HCT116 (cell line): ENCODE results near the gene SDK1. TPM values are rescaled to one million over a fixed set of nuclear protein-coding genes. Genes with fewer than 3 reads are reported as not detected.

ENCODE experiments used
- ATAC-seq: fragments of 200-7000 bp; cut with Tn5 transposase; 2 replicates; pipeline ENCODE4 v1.9.1; 2020; ENCODE audit warnings: mild to moderate bottlenecking, moderate library complexity
- BruUV-seq: library from RNA; stranded (reverse); fragments of 400-500 nt; replicated peaks from 2 replicates; lab custom pipeline; 2021; lab: Mats Ljungman, UMichigan
- CTCF ChIA-PET: fragments of 300-600 bp; sonication (Branson Sonifier 250); formaldehyde crosslinking; loops from one replicate; lab custom pipeline; 2021; ENCODE audit warnings: antibody characterized with exemption; lab: Charles Lee
- POLR2A ChIA-PET: fragments of 300-600, 350-600 bp; sonication (Branson Sonifier 250); formaldehyde crosslinking; loops from one replicate; lab custom pipeline; 2021; ENCODE audit warnings: antibody characterized with exemption; lab: Charles Lee
- RAD21 ChIA-PET, 2 experiments: fragments of 300-600 bp; sonication (Branson Sonifier 250); formaldehyde crosslinking; loops; one replicate each; lab custom pipeline; 2023; ENCODE audit warnings: low total read pairs in 2 of 2; ENCODE audit not compliant: uncharacterized antibody in 2 of 2, unreplicated experiment in 2 of 2, low non-redundant PET in 1 of 2; lab: Charles Lee
- DNase-seq: peaks from one replicate; pipeline ENCODE4 v3.0.0-alpha.2; 2010; ENCODE audit warnings: low read depth, low spot score
- H2AFZ ChIP-seq: fragments of 200-600 bp; shearing (Covaris generic), sonication (generic); 2 replicates; pipeline ENCODE4 v1.6.1; 2017; ENCODE audit warnings: low read depth, mixed run types, mixed read lengths, antibody characterized with exemption, low read length; ENCODE audit not compliant: poor library complexity, severe bottlenecking
- H3K27ac ChIP-seq: 2 replicates; pipeline ENCODE4 v1.5.1; 2012; ENCODE audit warnings: low read depth, low read length
- H3K27me3 ChIP-seq: fragments of 200-600 bp; sonication (generic); 2 replicates; pipeline ENCODE4 v1.6.1; 2016; ENCODE audit warnings: mixed run types, low read length, mixed read lengths; ENCODE audit not compliant: insufficient read depth
- H3K36me3 ChIP-seq, 2 experiments: fragments of 200-500 bp in 1 of 2; fragments of 200-600 bp in 1 of 2; sonication (Bioruptor generic) in 1 of 2; sonication (generic) in 1 of 2; 2 replicates each; pipeline versions ENCODE4 v1.5.1 to v1.6.1; 2014 to 2016; ENCODE audit warnings: low read length in 2 of 2, inconsistent platforms in 1 of 2, mixed read lengths in 1 of 2, mixed run types in 1 of 2; ENCODE audit not compliant: insufficient read depth in 2 of 2, control insufficient read depth in 1 of 2
- H3K4me1 ChIP-seq, 2 experiments: fragments of 200-600 bp in 1 of 2; sonication (generic) in 1 of 2; 2 replicates each; pipeline versions ENCODE4 v1.5.1 to v1.6.1; 2012 to 2017; ENCODE audit warnings: low read length in 2 of 2, inconsistent platforms in 1 of 2, mild to moderate bottlenecking in 1 of 2, mixed read lengths in 1 of 2, mixed run types in 1 of 2, moderate library complexity in 1 of 2; ENCODE audit not compliant: insufficient read depth in 2 of 2, control insufficient read depth in 1 of 2
- H3K4me2 ChIP-seq: fragments of 200-600 bp; sonication (generic); 2 replicates; pipeline ENCODE4 v1.6.1; 2017; ENCODE audit warnings: mixed run types, low read length, mixed read lengths
- H3K4me3 ChIP-seq, 2 experiments: fragments of 200-600 bp in 1 of 2; sonication (generic) in 1 of 2; replicated peaks in 1 of 2; 2 replicates each; pipeline ENCODE4 v1.5.1; 2011 to 2016; ENCODE audit warnings: low read length in 2 of 2, control low read depth in 1 of 2, low read depth in 1 of 2, mild to moderate bottlenecking in 1 of 2, mixed read lengths in 1 of 2, mixed run types in 1 of 2
- H3K79me2 ChIP-seq: fragments of 200-600 bp; sonication (generic); 2 replicates; pipeline ENCODE4 v1.6.1; 2017; ENCODE audit warnings: mild to moderate bottlenecking, mixed run types, low read length, moderate library complexity, mixed read lengths; ENCODE audit not compliant: insufficient read depth
- H3K9ac ChIP-seq: fragments of 200-600 bp; sonication (generic); 2 replicates; pipeline ENCODE4 v1.6.1; 2016; ENCODE audit warnings: low read length, mixed read lengths
- H3K9me2 ChIP-seq: fragments of 200-600 bp; sonication (generic), shearing (Covaris generic); 2 replicates; pipeline ENCODE4 v1.6.1; 2017; ENCODE audit warnings: mixed run types, mild to moderate bottlenecking, moderate library complexity; ENCODE audit not compliant: insufficient read depth
- H3K9me3 ChIP-seq, 2 experiments: fragments of 200-500 bp in 1 of 2; fragments of 200-600 bp in 1 of 2; sonication (Bioruptor generic) in 1 of 2; sonication (generic) in 1 of 2; 2 replicates each; pipeline ENCODE4 v1.6.1; 2014 to 2017; ENCODE audit warnings: low read length in 2 of 2, mixed read lengths in 2 of 2, inconsistent platforms in 1 of 2, low read depth in 1 of 2, mild to moderate bottlenecking in 1 of 2, mixed run types in 1 of 2, moderate library complexity in 1 of 2; ENCODE audit not compliant: control insufficient read depth in 1 of 2, insufficient read depth in 1 of 2
- H4K20me1 ChIP-seq: fragments of 200-600 bp; sonication (generic), shearing (Covaris generic); 2 replicates; pipeline ENCODE4 v1.6.1; 2017; ENCODE audit warnings: mixed run types, mild to moderate bottlenecking, moderate library complexity; ENCODE audit not compliant: insufficient read depth
- CEBPB ChIP-seq: IDR thresholded peaks from 2 replicates; pipeline ENCODE4 v1.6.1; 2012; ENCODE audit warnings: low read depth
- CTCF ChIP-seq, 3 experiments: fragments of 200-600 bp in 1 of 3; sonication (generic) in 1 of 3; IDR thresholded peaks in 2 of 3; conservative IDR thresholded peaks in 1 of 3; 2 replicates each; pipeline ENCODE4 v1.5.1; 2012 to 2017; ENCODE audit warnings: low read depth in 2 of 3, low read length in 2 of 3, antibody characterized with exemption in 1 of 3, borderline replicate concordance in 1 of 3, control low read depth in 1 of 3, mild to moderate bottlenecking in 1 of 3, mixed read lengths in 1 of 3, mixed run types in 1 of 3, moderate library complexity in 1 of 3; ENCODE audit not compliant: insufficient read depth in 1 of 3
- ELF1 ChIP-seq: IDR thresholded peaks from 2 replicates; pipeline ENCODE4 v1.6.1; 2012; ENCODE audit warnings: low read depth, borderline replicate concordance
- EZH2 ChIP-seq: fragments of 200-600 bp; sonication (generic); IDR thresholded peaks from 2 replicates; pipeline ENCODE4 v1.6.1; 2017; ENCODE audit warnings: antibody characterized with exemption, mixed run types
- EZH2phosphoT487 ChIP-seq: fragments of 200-600 bp; IDR thresholded peaks from 2 replicates; pipeline ENCODE4 v1.6.1; 2018; ENCODE audit warnings: antibody characterized with exemption, borderline replicate concordance
- FOSL1 ChIP-seq: IDR thresholded peaks from 2 replicates; pipeline ENCODE4 v1.6.1; 2012; ENCODE audit warnings: low read depth
- JUND ChIP-seq: IDR thresholded peaks from 2 replicates; pipeline ENCODE4 v1.6.1; 2012
- POLR2A ChIP-seq: IDR thresholded peaks from 2 replicates; pipeline ENCODE4 v1.7.0; 2011; ENCODE audit warnings: borderline replicate concordance; ENCODE audit not compliant: insufficient read depth, insufficient read length; ENCODE audit errors: extremely low read depth
- RAD21 ChIP-seq: IDR thresholded peaks from 2 replicates; pipeline ENCODE4 v1.6.1; 2012; ENCODE audit warnings: low read depth, mild to moderate bottlenecking
- SP1 ChIP-seq: IDR thresholded peaks from 2 replicates; pipeline ENCODE4 v1.6.1; 2012; ENCODE audit warnings: low read depth
- TCF7L2 ChIP-seq: IDR thresholded peaks from 2 replicates; pipeline ENCODE4 v1.7.0; 2011; ENCODE audit warnings: borderline replicate concordance, inconsistent platforms; ENCODE audit not compliant: insufficient read depth, insufficient read length; ENCODE audit errors: extremely low read depth
- ZFX ChIP-seq: fragments of 450-650 bp; IDR thresholded peaks from 2 replicates; pipeline ENCODE4 v1.6.1; 2017
- ZNF274 ChIP-seq: fragments of 200-500 bp; sonication (Bioruptor generic); IDR thresholded peaks from 2 replicates; pipeline ENCODE4 v1.6.1; 2014; ENCODE audit warnings: mild to moderate bottlenecking, low read depth, low read length, inconsistent platforms
- intact Hi-C: fragments of 100-400 bp; cut with micrococcal nuclease; formaldehyde crosslinking; loops from 2 replicates; pipeline ENCODE4 v1.10.0; 2022
- total RNA-seq: library from RNA; stranded (reverse); gene quantifications from one replicate; pipeline ENCODE4 v1.2.1, GENCODE V29; 2021; ENCODE audit not compliant: unreplicated experiment
- TF ChIP-seq, protein P1 (sequence below): IDR thresholded peaks from 2 replicates; pipeline ENCODE4 v1.6.1; 2012; ENCODE audit warnings: low read depth
- TF ChIP-seq, protein P2 (sequence below): IDR thresholded peaks from 2 replicates; pipeline ENCODE4 v1.6.1; 2012
- TF ChIP-seq, protein P3 (sequence below): IDR thresholded peaks from 2 replicates; pipeline ENCODE4 v1.6.1; 2012

The SDK1 gene
- total RNA-seq, 1 experiment from 2014 or later = 0.05 TPM

- ATAC-seq (no peak), DNase-seq (no peak)
- H3K27me3 ChIP-seq = peaks cover 25% of the 10 kb centered on the region; the same call in 1 of the 2 replicates
- H3K9ac ChIP-seq = no peak overlapping the region
- intact Hi-C loops = no loop called here
- no peak overlapping the region for H3K4me3 ChIP-seq
- no peaks in the 10 kb centered on the region for H3K79me2 ChIP-seq
- no peak overlapping the region for H3K4me2 ChIP-seq
- POLR2A ChIA-PET = no interaction called here
- no peak overlapping the region for H3K27ac ChIP-seq
- H3K4me1 ChIP-seq = no peaks in the 10 kb centered on the region
- peaks cover 3% of the 10 kb centered on the region; the same call in 1 of the 2 replicates for H3K9me2 ChIP-seq
- no peak overlapping the region for H2AFZ ChIP-seq
- no peaks in the 10 kb centered on the region for H3K36me3 ChIP-seq
- no peak for TF ChIP-seq RAD21
- TF ChIP-seq CTCF (IDR thresholded peaks at IDR 0.05 in 2 of 3, conservative IDR thresholded peaks at IDR 0.05 in 1 of 3; ENCODE audit: borderline replicate concordance in 1 of 3, insufficient read depth in 1 of 3, low read depth in 2 of 3, low read length in 2 of 3) = no peak
- TF ChIP-seq, protein P1, sequence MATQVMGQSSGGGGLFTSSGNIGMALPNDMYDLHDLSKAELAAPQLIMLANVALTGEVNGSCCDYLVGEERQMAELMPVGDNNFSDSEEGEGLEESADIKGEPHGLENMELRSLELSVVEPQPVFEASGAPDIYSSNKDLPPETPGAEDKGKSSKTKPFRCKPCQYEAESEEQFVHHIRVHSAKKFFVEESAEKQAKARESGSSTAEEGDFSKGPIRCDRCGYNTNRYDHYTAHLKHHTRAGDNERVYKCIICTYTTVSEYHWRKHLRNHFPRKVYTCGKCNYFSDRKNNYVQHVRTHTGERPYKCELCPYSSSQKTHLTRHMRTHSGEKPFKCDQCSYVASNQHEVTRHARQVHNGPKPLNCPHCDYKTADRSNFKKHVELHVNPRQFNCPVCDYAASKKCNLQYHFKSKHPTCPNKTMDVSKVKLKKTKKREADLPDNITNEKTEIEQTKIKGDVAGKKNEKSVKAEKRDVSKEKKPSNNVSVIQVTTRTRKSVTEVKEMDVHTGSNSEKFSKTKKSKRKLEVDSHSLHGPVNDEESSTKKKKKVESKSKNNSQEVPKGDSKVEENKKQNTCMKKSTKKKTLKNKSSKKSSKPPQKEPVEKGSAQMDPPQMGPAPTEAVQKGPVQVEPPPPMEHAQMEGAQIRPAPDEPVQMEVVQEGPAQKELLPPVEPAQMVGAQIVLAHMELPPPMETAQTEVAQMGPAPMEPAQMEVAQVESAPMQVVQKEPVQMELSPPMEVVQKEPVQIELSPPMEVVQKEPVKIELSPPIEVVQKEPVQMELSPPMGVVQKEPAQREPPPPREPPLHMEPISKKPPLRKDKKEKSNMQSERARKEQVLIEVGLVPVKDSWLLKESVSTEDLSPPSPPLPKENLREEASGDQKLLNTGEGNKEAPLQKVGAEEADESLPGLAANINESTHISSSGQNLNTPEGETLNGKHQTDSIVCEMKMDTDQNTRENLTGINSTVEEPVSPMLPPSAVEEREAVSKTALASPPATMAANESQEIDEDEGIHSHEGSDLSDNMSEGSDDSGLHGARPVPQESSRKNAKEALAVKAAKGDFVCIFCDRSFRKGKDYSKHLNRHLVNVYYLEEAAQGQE = no peak
- TF ChIP-seq, protein P2, sequence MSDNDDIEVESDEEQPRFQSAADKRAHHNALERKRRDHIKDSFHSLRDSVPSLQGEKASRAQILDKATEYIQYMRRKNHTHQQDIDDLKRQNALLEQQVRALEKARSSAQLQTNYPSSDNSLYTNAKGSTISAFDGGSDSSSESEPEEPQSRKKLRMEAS = no peak
- no peak for TF ChIP-seq EZH2
- no peak for TF ChIP-seq CEBPB
- TF ChIP-seq FOSL1 = no peak
- no peak for TF ChIP-seq SP1
- TF ChIP-seq ZNF274 = no peak
- TF ChIP-seq EZH2phosphoT487 = no peak
- TF ChIP-seq JUND = no peak
- TF ChIP-seq ELF1 = no peak
- no peak for TF ChIP-seq TCF7L2
- TF ChIP-seq, protein P3, sequence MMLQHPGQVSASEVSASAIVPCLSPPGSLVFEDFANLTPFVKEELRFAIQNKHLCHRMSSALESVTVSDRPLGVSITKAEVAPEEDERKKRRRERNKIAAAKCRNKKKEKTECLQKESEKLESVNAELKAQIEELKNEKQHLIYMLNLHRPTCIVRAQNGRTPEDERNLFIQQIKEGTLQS = no peak
- TF ChIP-seq POLR2A = no peak
- no peak for TF ChIP-seq ZFX
- no TSS peak for BruUV-seq
- CTCF ChIA-PET = no interaction called here
- RAD21 ChIA-PET = no interaction called here
- no peaks in the 10 kb centered on the region for H4K20me1 ChIP-seq
- no peaks in the 10 kb centered on the region for H3K9me3 ChIP-seq
Observed at GRCh38 chr7:3432911-3433310, 131.9 kb downstream of the SDK1 start.
